ENCODE data around the gene JAK3. TPM values are rescaled to one million over a fixed set of nuclear protein-coding genes. Genes with fewer than 3 reads are reported as not detected.

The JAK3 gene
- total RNA-seq, 1 experiment from 2014 or later: 3.3 TPM

GRCh38 chr19:17881701-17882100 lies 33.9 kb upstream of the JAK3 start:
- no peaks in the 10 kb centered on the region for H3K36me3 Mint-ChIP-seq (ENCODE audit: insufficient read depth in 1 of 3, low read depth in 3 of 3)
- no peak overlapping the region for H3K4ac ChIP-seq (ENCODE audit: low read depth, low read length)
- H3K14ac ChIP-seq (ENCODE audit: insufficient read depth, low read length): no peak overlapping the region; the same call in 1 of the 2 replicates
- no peak overlapping the region for H2AFZ ChIP-seq (ENCODE audit: low read length)
- no peaks in the 10 kb centered on the region for H3K9me3 ChIP-seq (ENCODE audit: control insufficient read depth, low read depth, low read length)
- no peak overlapping the region for H2BK15ac ChIP-seq (ENCODE audit: low read depth, low read length)
- no peak overlapping the region for H3K56ac ChIP-seq (ENCODE audit: insufficient read length, low read depth, low read length)
- no peak overlapping the region for H3K9ac ChIP-seq (ENCODE audit: extremely low read depth, insufficient read length, low read length)
- no peaks in the 10 kb centered on the region for H3K4me1 Mint-ChIP-seq
- H3K27ac ChIP-seq (ENCODE audit: insufficient read length, low read depth, low read length): no peak overlapping the region
- no peak overlapping the region for H4K5ac ChIP-seq (ENCODE audit: insufficient read length, low read depth, low read length)
- no peak overlapping the region for H3K4me2 ChIP-seq (ENCODE audit: insufficient read depth, insufficient read length, low read length)
- no peak for DNase-seq
- H3K23me2 ChIP-seq (ENCODE audit: insufficient read length, low read depth, low read length, poor library complexity, severe bottlenecking): no peaks in the 10 kb centered on the region
- H3K4me1 ChIP-seq (ENCODE audit: insufficient read depth, low read length): no peaks in the 10 kb centered on the region
- no peaks in the 10 kb centered on the region for H3K79me1 ChIP-seq (ENCODE audit: insufficient read depth, low read depth, low read length, poor library complexity, severe bottlenecking)
- H2BK12ac ChIP-seq (ENCODE audit: insufficient read length, low read depth, low read length): no peak overlapping the region
- H2BK120ac ChIP-seq (ENCODE audit: low read depth, low read length, poor library complexity, severe bottlenecking): no peak overlapping the region
- peaks cover 2% of the 10 kb centered on the region; the same call in 1 of the 2 replicates for H3K27me3 Mint-ChIP-seq (ENCODE audit: low read depth)
- no peaks in the 10 kb centered on the region for H4K20me1 ChIP-seq (ENCODE audit: control insufficient read depth, insufficient read depth, insufficient read length)
- H3K9me3 Mint-ChIP-seq: no peaks in the 10 kb centered on the region
- no peak overlapping the region for H3K23ac ChIP-seq (ENCODE audit: insufficient read length, low read depth, low read length)
- no peaks in the 10 kb centered on the region for H3K27me3 ChIP-seq (ENCODE audit: insufficient read depth, low read length)
- peak overlapping the region in 1 of 3 experiments; percentile 45; a peak in 1 of 7 replicates for H3K27ac Mint-ChIP-seq
- H2BK20ac ChIP-seq (ENCODE audit: low read depth, low read length, poor library complexity, severe bottlenecking): no peak overlapping the region
- H2AK5ac ChIP-seq (ENCODE audit: insufficient read length, low read length): no peak overlapping the region
- H3K18ac ChIP-seq (ENCODE audit: insufficient read length, low read depth, low read length): no peak overlapping the region
- H3K4me3 Mint-ChIP-seq: no peak overlapping the region
- no peaks in the 10 kb centered on the region for H3K79me2 ChIP-seq (ENCODE audit: insufficient read depth, low read length)
- no CpG with 5 or more reads among the region's 7 CpGs for WGBS (ENCODE audit: extremely low coverage, insufficient read length, low lambda C conversion rate)
- no peak for TF ChIP-seq CTCF (conservative IDR thresholded peaks at IDR 0.05)
- no peak overlapping the region for H4K8ac ChIP-seq (replicated peaks; ENCODE audit: insufficient read length, low read depth, low read length)
- no peak overlapping the region for H4K91ac ChIP-seq (ENCODE audit: insufficient read length, low read depth, low read length)
- no peak overlapping the region for H2BK5ac ChIP-seq (ENCODE audit: insufficient read length, low read length)
- no peak overlapping the region for H3T11ph ChIP-seq (ENCODE audit: low read length)
